HCT116 (cell line): ENCODE data around the gene SHROOM3.

Experiments
- EZH2phosphoT487 ChIP-seq: fragments of 200-600 bp; IDR thresholded peaks from 2 replicates; pipeline ENCODE4 v1.6.1; 2018; ENCODE audit warnings: antibody characterized with exemption, borderline replicate concordance
- POLR2AphosphoS5 ChIP-seq: IDR thresholded peaks from 2 replicates; pipeline ENCODE4 v1.6.1; 2011; ENCODE audit warnings: mild to moderate bottlenecking, low read depth, low read length, moderate library complexity
- RAD21 ChIP-seq: IDR thresholded peaks from 2 replicates; pipeline ENCODE4 v1.6.1; 2012; ENCODE audit warnings: low read depth, mild to moderate bottlenecking
- REST ChIP-seq: IDR thresholded peaks from 2 replicates; pipeline ENCODE4 v1.6.1; 2012; ENCODE audit warnings: low read depth
- ZFX ChIP-seq: fragments of 450-650 bp; IDR thresholded peaks from 2 replicates; pipeline ENCODE4 v1.6.1; 2017
- TF ChIP-seq, protein P1 (sequence below), 3 experiments: fragments of 200-600 bp in 1 of 3; sonication (generic) in 1 of 3; IDR thresholded peaks in 2 of 3; conservative IDR thresholded peaks in 1 of 3; 2 replicates each; pipeline ENCODE4 v1.5.1; 2012 to 2017; ENCODE audit warnings: low read depth in 2 of 3, low read length in 2 of 3, antibody characterized with exemption in 1 of 3, borderline replicate concordance in 1 of 3, control low read depth in 1 of 3, mild to moderate bottlenecking in 1 of 3, mixed read lengths in 1 of 3, mixed run types in 1 of 3, moderate library complexity in 1 of 3; ENCODE audit not compliant: insufficient read depth in 1 of 3
- TF ChIP-seq, protein P2 (sequence below): IDR thresholded peaks from 2 replicates; pipeline ENCODE4 v1.6.1; 2012

DNA sequence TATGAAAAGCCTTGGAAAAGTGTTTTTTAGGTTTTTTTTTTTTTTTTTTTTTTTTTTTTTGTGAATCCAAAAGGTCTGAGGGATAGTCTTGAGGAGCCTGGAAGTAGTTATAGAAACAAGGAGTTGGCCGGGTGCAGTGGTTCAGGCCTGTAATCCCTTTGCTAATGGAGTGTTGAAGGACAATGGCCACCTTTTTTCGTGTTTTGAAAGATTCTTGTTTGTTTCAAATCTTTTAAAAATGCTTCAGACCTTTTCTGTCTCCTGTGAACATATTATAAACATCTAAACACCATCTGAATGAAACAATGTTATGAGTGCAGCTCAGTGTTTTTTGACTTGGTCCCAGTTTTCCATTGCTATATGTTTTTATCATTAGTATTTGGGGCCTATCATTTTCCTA is 285.1 kb downstream of the SHROOM3 start:
- no peak for TF ChIP-seq REST
- TF ChIP-seq EZH2phosphoT487, result no peak
- TF ChIP-seq POLR2AphosphoS5, result no peak
- TF ChIP-seq, protein P1, sequence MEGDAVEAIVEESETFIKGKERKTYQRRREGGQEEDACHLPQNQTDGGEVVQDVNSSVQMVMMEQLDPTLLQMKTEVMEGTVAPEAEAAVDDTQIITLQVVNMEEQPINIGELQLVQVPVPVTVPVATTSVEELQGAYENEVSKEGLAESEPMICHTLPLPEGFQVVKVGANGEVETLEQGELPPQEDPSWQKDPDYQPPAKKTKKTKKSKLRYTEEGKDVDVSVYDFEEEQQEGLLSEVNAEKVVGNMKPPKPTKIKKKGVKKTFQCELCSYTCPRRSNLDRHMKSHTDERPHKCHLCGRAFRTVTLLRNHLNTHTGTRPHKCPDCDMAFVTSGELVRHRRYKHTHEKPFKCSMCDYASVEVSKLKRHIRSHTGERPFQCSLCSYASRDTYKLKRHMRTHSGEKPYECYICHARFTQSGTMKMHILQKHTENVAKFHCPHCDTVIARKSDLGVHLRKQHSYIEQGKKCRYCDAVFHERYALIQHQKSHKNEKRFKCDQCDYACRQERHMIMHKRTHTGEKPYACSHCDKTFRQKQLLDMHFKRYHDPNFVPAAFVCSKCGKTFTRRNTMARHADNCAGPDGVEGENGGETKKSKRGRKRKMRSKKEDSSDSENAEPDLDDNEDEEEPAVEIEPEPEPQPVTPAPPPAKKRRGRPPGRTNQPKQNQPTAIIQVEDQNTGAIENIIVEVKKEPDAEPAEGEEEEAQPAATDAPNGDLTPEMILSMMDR (IDR thresholded peaks at IDR 0.05 in 2 of 3, conservative IDR thresholded peaks at IDR 0.05 in 1 of 3; ENCODE audit: borderline replicate concordance in 1 of 3, insufficient read depth in 1 of 3, low read depth in 2 of 3, low read length in 2 of 3), result no peak
- TF ChIP-seq ZFX, result no peak
- TF ChIP-seq, protein P2, sequence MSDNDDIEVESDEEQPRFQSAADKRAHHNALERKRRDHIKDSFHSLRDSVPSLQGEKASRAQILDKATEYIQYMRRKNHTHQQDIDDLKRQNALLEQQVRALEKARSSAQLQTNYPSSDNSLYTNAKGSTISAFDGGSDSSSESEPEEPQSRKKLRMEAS, result no peak
- no peak for TF ChIP-seq RAD21
